GM19193 (cell line): ENCODE measurements around the gene KCNB1.

Experiments used
- POLR2A ChIP-seq: IDR thresholded peaks from 4 replicates; pipeline ENCODE4 v1.6.1; 2011; ENCODE audit not compliant: insufficient read depth, insufficient read length; ENCODE audit errors: extremely low read depth

KCNB1 gene

DNA sequence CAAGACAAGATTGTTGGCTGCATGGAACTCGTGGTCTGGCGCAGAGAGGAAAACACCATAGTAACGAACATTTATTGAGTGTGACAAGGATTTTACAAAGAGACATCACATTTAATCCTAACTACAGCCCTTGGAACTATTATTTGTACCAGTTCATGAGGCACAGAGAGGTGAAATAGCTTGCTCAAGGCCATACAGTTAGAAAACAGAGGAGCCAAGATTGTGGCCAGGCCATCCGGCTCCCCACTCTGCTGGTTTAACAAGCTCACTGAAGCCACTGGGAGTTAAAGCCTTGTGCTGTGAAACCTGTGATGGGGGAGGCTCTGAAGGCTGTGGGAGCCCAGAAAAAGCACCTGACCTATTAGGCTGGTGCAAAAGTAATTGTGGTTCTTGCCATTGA, 129.7 kb downstream of the KCNB1 start:
- TF ChIP-seq POLR2A = no peak

DNA sequence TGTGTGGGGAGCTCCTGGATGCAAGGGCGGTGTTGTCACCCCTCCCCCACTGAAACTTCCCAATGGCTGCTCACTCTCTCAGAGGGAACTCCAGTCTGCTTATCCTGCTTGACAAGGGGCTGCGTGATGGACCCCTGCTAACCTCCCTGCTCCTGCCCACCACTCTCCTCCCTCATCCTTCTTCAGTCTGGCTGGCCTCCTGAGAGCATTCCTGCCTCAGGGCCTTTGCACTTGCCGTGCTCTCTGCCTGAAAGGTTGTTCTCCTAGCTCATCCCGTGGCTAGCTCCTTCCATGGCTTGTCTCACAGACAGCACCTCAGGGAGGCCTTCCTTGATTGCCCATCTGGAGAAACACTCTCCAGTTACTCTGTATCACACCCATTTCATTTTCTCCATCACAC, 130.7 kb downstream of the KCNB1 start:
- TF ChIP-seq POLR2A = no peak

DNA sequence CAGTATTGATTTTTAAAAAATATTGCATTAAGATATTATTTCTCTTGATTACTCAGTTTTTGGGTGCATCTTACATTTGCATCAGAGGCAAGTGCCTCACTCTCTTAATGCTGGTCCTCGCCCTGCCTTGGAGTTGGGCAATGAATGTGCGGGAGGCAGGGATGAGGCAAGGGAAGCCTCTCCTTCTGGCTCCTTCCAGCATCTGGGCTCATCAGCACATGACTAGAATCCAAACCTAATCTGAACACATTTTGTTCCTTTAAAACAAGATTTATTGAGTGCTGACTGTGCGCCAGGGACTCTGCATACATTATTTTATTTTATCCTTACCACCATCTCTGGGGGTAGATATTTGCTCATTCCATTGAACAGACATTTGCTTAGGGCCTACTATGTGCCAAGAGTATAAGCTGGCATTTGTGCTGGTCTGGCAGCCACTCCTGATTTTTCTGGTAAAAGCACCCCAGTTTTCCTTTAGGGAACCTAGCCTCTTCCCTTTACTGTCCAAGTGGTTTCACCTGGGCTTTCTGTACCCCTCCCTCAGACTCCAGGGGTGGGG, 132.7 kb downstream of the KCNB1 start:
- no peak for TF ChIP-seq POLR2A

DNA sequence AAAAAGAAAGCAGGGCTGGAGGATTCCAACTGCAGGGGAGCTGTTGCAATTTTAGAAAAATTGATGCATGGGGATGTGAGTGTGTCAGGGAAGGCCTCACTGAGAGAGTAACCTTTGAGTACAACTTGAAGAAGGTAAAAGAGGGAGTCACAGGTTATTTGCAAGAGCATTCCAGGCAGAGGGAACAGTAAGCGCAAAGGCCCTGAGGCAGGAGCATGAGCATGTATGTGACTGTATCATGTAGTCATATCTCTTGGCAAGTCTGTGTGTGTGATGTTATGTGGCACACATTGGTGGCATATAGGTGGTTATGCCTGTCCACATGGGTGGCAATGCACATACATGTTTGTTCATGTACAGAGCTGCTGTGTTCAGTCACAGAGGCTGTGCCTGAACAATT, 133.4 kb downstream of the KCNB1 start:
- TF ChIP-seq POLR2A = no peak

DNA sequence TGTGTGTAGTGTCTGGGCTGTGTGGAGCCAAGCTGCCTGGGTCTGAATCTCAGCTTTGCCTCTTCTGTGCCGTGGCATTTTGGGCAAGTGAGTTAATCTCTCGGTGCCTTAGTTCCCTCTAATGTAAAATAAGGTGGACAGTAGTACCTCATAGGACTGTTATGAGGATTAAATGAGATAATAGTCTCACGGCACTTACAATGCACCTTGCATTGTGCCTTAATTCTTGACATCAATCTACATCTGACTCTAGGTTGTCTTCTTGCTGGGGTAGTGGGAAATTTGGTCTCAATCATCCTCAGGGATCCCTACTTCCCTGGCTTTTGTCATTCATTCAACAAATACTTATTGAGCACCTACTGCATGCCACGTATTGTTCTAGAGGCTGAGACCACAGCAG, 133.9 kb downstream of the KCNB1 start:
- TF ChIP-seq POLR2A = no peak

DNA sequence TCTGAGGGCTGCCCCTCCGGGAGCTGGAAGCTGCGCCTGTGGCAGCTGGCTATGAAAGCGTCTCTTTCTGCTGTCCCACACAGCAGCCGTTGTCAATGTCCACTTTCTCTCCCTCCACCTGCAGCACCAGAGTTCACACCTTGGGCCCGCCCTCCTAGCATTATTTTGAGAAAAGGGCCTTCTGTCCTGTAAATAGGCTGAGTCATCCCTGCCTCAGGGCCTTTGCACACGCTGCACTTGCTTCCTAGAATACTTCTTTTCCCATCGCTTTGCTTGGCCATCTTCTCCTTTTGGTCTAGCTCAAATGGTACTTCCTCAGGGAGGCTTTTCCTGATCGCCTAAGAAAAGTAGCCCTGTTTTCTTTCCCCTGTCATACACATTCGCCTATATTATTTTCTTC, 135.3 kb downstream of the KCNB1 start:
- TF ChIP-seq POLR2A = no peak

DNA sequence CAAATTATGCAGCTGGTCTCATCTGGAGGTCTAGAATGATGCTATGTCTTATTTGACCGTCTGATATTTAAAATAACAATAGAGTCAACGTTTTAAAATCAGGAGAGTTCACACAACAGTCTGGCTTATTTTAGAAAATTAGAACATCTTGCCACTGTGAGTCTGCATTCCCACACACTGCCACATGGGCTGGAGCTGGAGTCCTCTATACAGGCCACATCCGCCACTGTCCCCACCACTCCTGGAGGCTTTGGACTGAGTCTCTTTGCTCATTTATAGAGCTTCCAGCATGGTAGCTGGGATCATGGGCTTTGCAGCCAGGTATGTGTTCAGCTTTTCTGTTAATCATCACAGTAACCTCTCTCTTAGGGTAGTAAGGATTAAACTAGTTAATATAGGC, 135.8 kb downstream of the KCNB1 start:
- TF ChIP-seq POLR2A = no peak

DNA sequence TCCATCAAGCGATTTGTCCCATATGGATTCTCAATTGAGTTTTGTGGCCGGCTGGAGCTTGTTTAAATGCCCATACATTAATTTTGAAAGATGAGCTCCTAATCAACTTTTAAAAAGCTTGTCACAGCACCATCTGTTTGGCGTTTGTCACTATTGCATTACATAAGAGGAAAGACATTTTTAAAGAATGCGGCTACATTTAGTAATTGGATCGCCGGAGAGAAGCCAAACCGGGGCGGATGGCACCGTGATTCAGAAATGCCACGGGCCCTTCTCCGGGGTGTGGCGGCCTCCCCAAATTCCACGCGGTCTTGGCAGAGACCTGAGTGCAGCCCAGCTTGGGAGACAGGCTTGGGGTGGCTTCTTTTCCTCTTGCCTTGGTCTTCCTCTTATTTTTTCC, 136.9 kb downstream of the KCNB1 start:
- no peak for TF ChIP-seq POLR2A

DNA sequence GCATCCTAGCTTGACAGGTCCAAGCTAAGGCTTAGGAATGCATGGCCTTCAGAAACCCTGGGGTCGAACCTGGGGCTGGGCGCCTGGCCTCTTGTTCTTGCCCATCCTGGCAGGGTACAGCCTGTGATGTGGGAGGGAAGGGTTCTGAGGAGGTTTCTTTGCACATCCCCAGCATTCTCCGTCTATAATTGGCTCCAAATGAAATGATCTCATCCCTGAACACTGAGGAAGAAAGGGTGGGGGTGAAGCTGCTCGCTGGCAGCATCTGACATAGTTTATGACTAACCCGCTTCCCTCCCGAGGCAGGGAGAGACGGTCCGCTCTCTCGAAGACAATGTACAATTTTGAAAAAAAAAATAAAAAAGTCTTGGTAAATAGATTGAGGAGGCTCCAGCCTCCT, 137.5 kb downstream of the KCNB1 start:
- TF ChIP-seq POLR2A = no peak

DNA sequence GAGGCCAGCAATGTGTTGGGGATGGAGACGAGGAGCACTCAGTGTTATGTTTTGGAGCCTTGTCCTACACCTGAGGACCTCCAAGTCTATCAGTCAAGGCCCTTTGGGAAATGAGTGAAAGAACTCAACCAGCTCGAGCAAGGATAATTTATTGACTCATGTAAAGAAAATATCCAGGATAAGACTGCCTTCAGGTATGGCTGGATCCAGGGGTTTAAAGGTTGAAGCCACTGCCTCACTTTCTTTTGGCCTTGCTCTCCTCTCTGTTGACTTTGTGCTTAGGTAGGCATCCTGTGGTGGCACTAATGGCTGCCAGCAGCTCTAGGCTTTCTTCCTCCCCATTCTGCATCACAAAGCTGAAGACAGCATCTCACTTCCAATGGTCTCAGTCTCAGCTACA, 138.3 kb downstream of the KCNB1 start:
- TF ChIP-seq POLR2A = no peak

DNA sequence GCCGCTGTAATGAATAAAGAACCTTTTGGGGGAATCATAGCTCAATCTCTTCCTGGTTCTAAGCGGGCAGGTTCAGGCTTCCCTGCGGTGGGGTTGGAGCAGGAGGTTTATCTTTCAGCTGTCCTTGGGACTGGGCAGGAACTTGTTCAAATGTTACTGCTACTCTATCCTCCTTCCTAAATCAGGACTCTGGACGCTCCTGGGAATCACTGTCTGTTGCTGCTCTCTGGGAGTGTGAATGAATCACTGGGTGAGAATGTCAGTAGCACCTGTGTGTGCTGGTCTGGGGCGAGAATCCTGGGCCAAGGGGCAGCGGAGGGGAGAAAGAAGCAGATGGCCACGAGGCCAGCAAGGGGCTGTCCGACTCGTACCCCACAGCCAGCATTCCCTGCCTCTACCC, 139.2 kb downstream of the KCNB1 start:
- TF ChIP-seq POLR2A = no peak

DNA sequence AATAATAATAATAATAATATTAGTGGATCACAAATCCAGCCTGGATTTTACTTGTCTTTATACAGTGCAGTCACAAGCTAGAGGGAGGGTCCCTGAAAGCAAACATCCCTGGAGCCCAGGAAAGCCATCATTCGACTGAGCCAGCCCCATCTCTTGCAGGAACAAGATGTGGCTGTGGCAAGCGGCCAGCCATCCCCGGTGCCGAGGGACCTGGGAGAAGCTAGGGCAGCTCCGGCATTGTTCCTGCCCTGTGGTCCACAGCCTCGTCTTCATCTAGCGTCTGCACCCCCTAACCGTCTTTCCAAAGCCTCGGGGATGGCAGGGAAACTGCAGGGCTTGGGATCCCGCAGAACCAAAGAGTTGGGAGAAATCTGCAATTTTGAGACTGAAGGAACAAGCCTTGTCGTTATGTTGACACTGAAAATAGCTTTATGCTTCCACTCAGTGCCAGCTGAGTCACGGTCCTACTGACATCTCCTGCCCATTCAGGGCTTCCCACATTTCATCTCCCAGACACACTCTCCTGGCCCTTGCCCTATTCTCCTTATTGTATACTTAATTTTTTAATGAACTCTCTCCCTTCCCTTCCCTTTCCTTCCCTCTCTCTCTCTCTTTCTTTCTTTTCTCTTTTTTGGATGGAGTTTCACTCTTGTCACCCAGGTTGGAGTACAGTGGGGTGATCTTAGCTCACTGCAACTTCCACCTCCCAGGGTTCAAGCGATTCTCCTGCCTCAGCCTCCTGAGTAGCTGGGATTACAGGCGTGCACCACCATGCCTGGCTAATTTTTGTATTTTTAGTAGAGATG, 142.1 kb downstream of the KCNB1 start:
- TF ChIP-seq POLR2A = no peak

DNA sequence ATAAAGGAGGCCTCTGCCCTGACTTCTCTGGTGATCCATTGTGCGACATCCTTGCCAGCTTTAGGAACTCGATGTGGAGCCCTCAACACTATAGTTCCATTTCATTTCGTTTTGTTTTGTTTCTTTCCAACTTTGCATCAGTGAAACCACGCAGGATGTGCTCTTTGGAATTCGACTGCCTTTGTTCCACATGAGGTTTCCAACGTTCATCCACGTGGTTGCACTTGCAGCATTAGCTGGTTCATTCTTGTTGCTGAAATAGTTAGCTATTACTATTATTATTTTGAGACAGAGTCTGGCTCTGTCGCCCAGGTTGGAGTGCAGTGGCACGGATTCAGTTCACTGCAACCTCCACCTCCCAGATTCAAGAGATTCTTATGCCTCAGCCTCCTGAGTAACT, 143.3 kb downstream of the KCNB1 start:
- TF ChIP-seq POLR2A = no peak

DNA sequence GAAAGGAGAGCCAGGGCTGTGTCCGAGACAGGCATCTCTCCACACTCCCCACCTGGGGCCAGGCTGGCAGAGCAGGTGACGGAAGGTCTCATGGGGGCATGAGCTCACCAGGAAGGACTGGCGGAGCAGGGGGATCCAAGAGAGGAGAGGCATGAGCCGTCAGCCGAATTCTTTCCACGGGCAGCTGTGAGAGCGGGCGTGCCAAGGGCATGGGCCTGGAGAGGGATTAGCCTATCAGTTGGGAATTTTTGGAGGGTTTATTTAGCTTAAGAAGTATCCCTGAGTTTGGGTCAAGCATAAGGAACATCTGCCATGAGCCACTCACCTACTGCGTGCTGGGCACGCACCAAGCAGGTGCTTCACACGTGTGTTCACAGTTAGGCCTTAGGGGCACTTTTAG, 144.4 kb downstream of the KCNB1 start:
- no peak for TF ChIP-seq POLR2A

DNA sequence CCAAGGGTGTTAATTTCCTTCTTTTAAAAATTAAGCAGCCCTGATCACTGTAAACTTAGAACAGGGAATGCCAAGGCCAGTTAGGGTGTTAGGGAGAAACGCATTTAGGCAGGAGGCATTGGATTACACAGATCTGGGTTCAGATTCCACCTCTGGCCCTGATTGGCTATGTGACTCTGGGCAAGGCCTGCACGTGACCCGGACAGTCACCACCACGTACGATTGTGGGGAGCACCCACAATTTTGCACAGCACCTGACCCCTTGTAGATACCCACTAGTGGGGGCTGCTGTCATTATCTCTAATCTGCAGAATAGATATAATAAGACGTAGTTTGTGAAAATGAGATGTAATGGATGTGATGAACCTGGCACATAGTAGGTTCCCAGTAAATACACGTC, 145.1 kb downstream of the KCNB1 start:
- TF ChIP-seq POLR2A = no peak

DNA sequence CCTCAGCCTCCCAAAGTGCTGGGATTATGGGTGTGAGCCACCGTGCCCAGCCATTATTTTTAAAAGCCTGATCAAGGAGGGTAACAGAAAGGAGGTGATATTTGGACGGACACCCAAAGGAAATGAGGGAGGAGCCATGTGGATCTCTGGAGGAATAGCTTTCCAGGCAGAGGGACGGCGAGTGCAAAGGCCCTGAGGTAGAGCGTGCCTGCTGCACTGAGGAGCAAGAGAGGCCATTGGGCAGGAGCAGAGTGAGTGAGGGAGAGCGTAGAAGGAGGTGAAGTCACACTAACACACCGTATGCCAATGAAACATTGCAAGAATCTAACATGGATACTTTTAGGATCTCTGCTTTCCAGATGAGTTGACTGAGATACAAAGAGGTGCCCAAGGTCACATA, 145.7 kb downstream of the KCNB1 start:
- TF ChIP-seq POLR2A = no peak

DNA sequence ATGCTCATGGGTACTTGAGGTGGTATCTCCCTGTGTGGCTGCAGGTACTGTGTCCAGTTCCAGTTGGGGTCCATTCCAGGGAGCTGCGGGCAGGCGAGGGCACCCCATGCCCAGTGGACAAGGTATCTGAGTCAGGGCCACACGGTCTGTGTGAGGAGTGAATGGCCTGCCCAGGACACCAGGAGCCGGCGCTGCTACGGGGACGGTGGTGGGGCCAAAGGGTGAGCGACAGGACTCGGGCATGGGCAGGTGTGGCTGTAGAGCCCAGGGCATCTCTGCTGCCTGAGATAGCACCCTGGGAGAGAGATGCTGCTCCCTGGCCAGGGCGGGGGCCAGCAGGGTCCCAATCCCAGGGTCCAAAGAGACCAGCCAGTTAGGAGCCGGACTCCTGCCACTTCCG, 147.0 kb downstream of the KCNB1 start:
- no peak for TF ChIP-seq POLR2A
